CD4-positive, alpha-beta T cell treated with Interleukin-17A for 4 hours (primary cell): Measurements from ENCODE around the gene CDK14.
A peak's percentile ranks its signal among the peaks of the same experiment; 100 is the strongest.

Source experiments
- DNase-seq: peaks from one replicate; pipeline ENCODE4 v3.0.0-alpha.2; 2020; ENCODE audit warnings: mixed read lengths

The CDK14 gene

GRCh38 chr7:91079487-91079886, 483.4 kb downstream of the CDK14 start:
- no peak for DNase-seq

GRCh38 chr7:91080351-91080750, 484.2 kb downstream of the CDK14 start:
- DNase-seq = no peak

- DNase-seq = no peak
Measured at GRCh38 chr7:91082038-91082437, 485.9 kb downstream of the CDK14 start.

- no peak for DNase-seq
Measured at GRCh38 chr7:91082852-91083495, 486.9 kb downstream of the CDK14 start.

- DNase-seq = peak; percentile 20
Measured at GRCh38 chr7:91083855-91084644, 487.9 kb downstream of the CDK14 start.

- peak; percentile 53 for DNase-seq
Measured at GRCh38 chr7:91085175-91085574, 489.1 kb downstream of the CDK14 start.

- no peak for DNase-seq
Measured at GRCh38 chr7:91086200-91086599, 490.1 kb downstream of the CDK14 start.

GRCh38 chr7:91088156-91088555, 492.0 kb downstream of the CDK14 start:
- no peak for DNase-seq

GRCh38 chr7:91088691-91089090, 492.6 kb downstream of the CDK14 start:
- DNase-seq = no peak

- DNase-seq = peak; percentile 38
Measured at GRCh38 chr7:91089382-91089963, 493.4 kb downstream of the CDK14 start.

- no peak for DNase-seq
Measured at GRCh38 chr7:91090684-91091083, 494.6 kb downstream of the CDK14 start.

- DNase-seq = no peak
Measured at GRCh38 chr7:91091631-91092030, 495.5 kb downstream of the CDK14 start.

- DNase-seq = no peak
Measured at GRCh38 chr7:91093181-91093580, 497.1 kb downstream of the CDK14 start.

GRCh38 chr7:91098566-91098965, 502.4 kb downstream of the CDK14 start:
- no peak for DNase-seq

- DNase-seq = no peak
Measured at GRCh38 chr7:91103363-91103762, 507.2 kb downstream of the CDK14 start.

- DNase-seq = no peak
Measured at GRCh38 chr7:91107460-91107859, 511.3 kb downstream of the CDK14 start.

- DNase-seq = no peak
Measured at GRCh38 chr7:91109200-91109599, 513.1 kb downstream of the CDK14 start.

GRCh38 chr7:91112902-91113341, 516.8 kb downstream of the CDK14 start:
- no peak for DNase-seq

GRCh38 chr7:91114232-91114631, 518.1 kb downstream of the CDK14 start:
- DNase-seq = no peak

- DNase-seq = no peak
Measured at GRCh38 chr7:91126762-91127161, 530.6 kb downstream of the CDK14 start.

- DNase-seq = no peak
Measured at GRCh38 chr7:91127325-91127724, 531.2 kb downstream of the CDK14 start.

- no peak for DNase-seq
Measured at GRCh38 chr7:91127959-91128358, 531.8 kb downstream of the CDK14 start.

GRCh38 chr7:91128683-91129348, 532.7 kb downstream of the CDK14 start:
- no peak for DNase-seq

GRCh38 chr7:91135300-91135699, 539.2 kb downstream of the CDK14 start:
- no peak for DNase-seq
